ENCODE measurements around the gene MSI2. TPM values are rescaled to one million over a fixed set of nuclear protein-coding genes. Genes with fewer than 3 reads are reported as not detected.
A peak's percentile ranks its signal among the peaks of the same experiment; 100 is the strongest.

The MSI2 gene
- total RNA-seq, 2 experiments from 2014 or later: 117 to 120 TPM

GRCh38 chr17:57484826-57485565 lies 228.7 kb downstream of the MSI2 start:
- ATAC-seq (peak; percentile 20), DNase-seq (no peak)
- Mint-ChIP-seq H3K9me3 (ENCODE audit: low read depth) (no peaks in the 10 kb centered on the region), H3K4me3 (no peak overlapping the region), H3K27me3 (no peaks in the 10 kb centered on the region), H3K27ac (no peak overlapping the region), H3K36me3 (peaks cover 5% of the 10 kb centered on the region), H3K4me1 (peaks cover 45% of the 10 kb centered on the region)
- CTCF ChIA-PET: interaction anchor here (1.3 kb wide), 1 partner anchor 13 kb away, joined by 3 read pairs; no protein-coding TSS in a partner anchor

GRCh38 chr17:57485566-57485865 lies 229.2 kb downstream of the MSI2 start:
- Mint-ChIP-seq H3K4me1 (peaks cover 42% of the 10 kb centered on the region), H3K9me3 (ENCODE audit: low read depth) (no peaks in the 10 kb centered on the region), H3K27me3 (no peaks in the 10 kb centered on the region), H3K36me3 (peaks cover 5% of the 10 kb centered on the region), H3K27ac (no peak overlapping the region), H3K4me3 (no peak overlapping the region)
- CTCF ChIA-PET: interaction anchor here (1.3 kb wide), 1 partner anchor 12 kb away, joined by 3 read pairs; no protein-coding TSS in a partner anchor
- no peak for ATAC-seq
- DNase-seq: no peak

GRCh38 chr17:57485916-57486881 lies 229.9 kb downstream of the MSI2 start:
- Mint-ChIP-seq H3K27ac (no peak overlapping the region), H3K36me3 (peaks cover 5% of the 10 kb centered on the region), H3K9me3 (ENCODE audit: low read depth) (no peaks in the 10 kb centered on the region), H3K4me1 (peaks cover 35% of the 10 kb centered on the region), H3K4me3 (no peak overlapping the region), H3K27me3 (no peaks in the 10 kb centered on the region)
- DNase-seq: no peak
- CTCF ChIA-PET: interaction anchor here (0.9 to 1.3 kb wide), 3 partner anchors 8 to 12 kb away, joined by 3 to 5 read pairs (median 3); no protein-coding TSS in a partner anchor
- ATAC-seq: no peak

GRCh38 chr17:57486882-57487301 lies 230.6 kb downstream of the MSI2 start:
- no peak overlapping the region for H3K27ac Mint-ChIP-seq
- no peak overlapping the region for H3K4me3 Mint-ChIP-seq
- CTCF ChIA-PET: interaction anchor here (0.9 to 1.0 kb wide), 2 partner anchors 9 to 10 kb away, joined by 3 to 5 read pairs; no protein-coding TSS in a partner anchor

GRCh38 chr17:57487573-57487972 lies 231.2 kb downstream of the MSI2 start:
- Mint-ChIP-seq H3K27me3 (no peaks in the 10 kb centered on the region), H3K9me3 (ENCODE audit: low read depth) (no peaks in the 10 kb centered on the region), H3K36me3 (peaks cover 2% of the 10 kb centered on the region), H3K27ac (no peak overlapping the region), H3K4me1 (peaks cover 26% of the 10 kb centered on the region), H3K4me3 (no peak overlapping the region)
- DNase-seq: no peak
- no peak for ATAC-seq
- CTCF ChIA-PET: no interaction called here

More at GRCh38 chr17:57486882-57487301, 230.6 kb downstream of the MSI2 start:
- Mint-ChIP-seq H3K27me3 (no peaks in the 10 kb centered on the region), H3K9me3 (ENCODE audit: low read depth) (no peaks in the 10 kb centered on the region), H3K4me1 (peaks cover 30% of the 10 kb centered on the region), H3K36me3 (peaks cover 4% of the 10 kb centered on the region)
- ATAC-seq (no peak), DNase-seq (no peak)

- DNase-seq: no peak
- peaks cover 23% of the 10 kb centered on the region for H3K4me1 Mint-ChIP-seq
- H3K9me3 Mint-ChIP-seq (ENCODE audit: low read depth): no peaks in the 10 kb centered on the region
- no peak for ATAC-seq
- CTCF ChIA-PET: no interaction called here
- H3K4me3 Mint-ChIP-seq: no peak overlapping the region
- H3K36me3 Mint-ChIP-seq: peaks cover 2% of the 10 kb centered on the region
- no peaks in the 10 kb centered on the region for H3K27me3 Mint-ChIP-seq
- H3K27ac Mint-ChIP-seq: no peak overlapping the region
Measured at GRCh38 chr17:57488856-57489255, 232.5 kb downstream of the MSI2 start.

- Mint-ChIP-seq H3K27ac (no peak overlapping the region), H3K4me1 (peaks cover 22% of the 10 kb centered on the region), H3K9me3 (ENCODE audit: low read depth) (no peaks in the 10 kb centered on the region), H3K4me3 (no peak overlapping the region), H3K36me3 (peaks cover 2% of the 10 kb centered on the region), H3K27me3 (no peaks in the 10 kb centered on the region)
- CTCF ChIA-PET: interaction anchor here (1.2 kb wide), 1 partner anchor 11 kb away, joined by 3 read pairs; no protein-coding TSS in a partner anchor
- ATAC-seq (no peak), DNase-seq (no peak)
Measured at GRCh38 chr17:57489321-57489720, 233.0 kb downstream of the MSI2 start.

- Mint-ChIP-seq H3K4me1 (peaks cover 12% of the 10 kb centered on the region), H3K27me3 (no peaks in the 10 kb centered on the region), H3K27ac (no peak overlapping the region), H3K9me3 (ENCODE audit: low read depth) (no peaks in the 10 kb centered on the region), H3K4me3 (no peak overlapping the region), H3K36me3 (peaks cover 2% of the 10 kb centered on the region)
- ATAC-seq: no peak
- CTCF ChIA-PET: interaction anchor here (0.6 to 1.2 kb wide), 2 partner anchors 11 to 394 kb away, joined by 3 to 4 read pairs; no protein-coding TSS in a partner anchor
- DNase-seq: no peak
Measured at GRCh38 chr17:57490111-57490845, 234.0 kb downstream of the MSI2 start.

GRCh38 chr17:57490890-57491289 lies 234.6 kb downstream of the MSI2 start:
- Mint-ChIP-seq H3K9me3 (ENCODE audit: low read depth) (no peaks in the 10 kb centered on the region), H3K36me3 (peaks cover 2% of the 10 kb centered on the region), H3K27me3 (no peaks in the 10 kb centered on the region), H3K27ac (no peak overlapping the region), H3K4me3 (no peak overlapping the region), H3K4me1 (peaks cover 7% of the 10 kb centered on the region)
- DNase-seq (no peak), ATAC-seq (no peak)
- CTCF ChIA-PET: no interaction called here

GRCh38 chr17:57493171-57493570 lies 236.8 kb downstream of the MSI2 start:
- Mint-ChIP-seq H3K4me1 (no peaks in the 10 kb centered on the region), H3K4me3 (no peak overlapping the region), H3K27ac (no peak overlapping the region), H3K36me3 (no peaks in the 10 kb centered on the region), H3K9me3 (ENCODE audit: low read depth) (no peaks in the 10 kb centered on the region), H3K27me3 (no peaks in the 10 kb centered on the region)
- CTCF ChIA-PET: no interaction called here
- ATAC-seq (no peak), DNase-seq (no peak)

GRCh38 chr17:57493625-57494024 lies 237.3 kb downstream of the MSI2 start:
- H3K27me3 Mint-ChIP-seq: no peaks in the 10 kb centered on the region
- DNase-seq (no peak), ATAC-seq (no peak)
- H3K36me3 Mint-ChIP-seq: no peaks in the 10 kb centered on the region
- H3K27ac Mint-ChIP-seq: no peak overlapping the region
- no peaks in the 10 kb centered on the region for H3K9me3 Mint-ChIP-seq (ENCODE audit: low read depth)
- CTCF ChIA-PET: no interaction called here
- no peaks in the 10 kb centered on the region for H3K4me1 Mint-ChIP-seq
- H3K4me3 Mint-ChIP-seq: no peak overlapping the region

- no peak for DNase-seq
- Mint-ChIP-seq H3K4me1 (peaks cover under 1% of the 10 kb centered on the region), H3K27ac (no peak overlapping the region), H3K4me3 (no peak overlapping the region), H3K27me3 (no peaks in the 10 kb centered on the region), H3K36me3 (no peaks in the 10 kb centered on the region), H3K9me3 (ENCODE audit: low read depth) (no peaks in the 10 kb centered on the region)
- CTCF ChIA-PET: no interaction called here
- ATAC-seq: no peak
Measured at GRCh38 chr17:57494443-57494842, 238.1 kb downstream of the MSI2 start.

GRCh38 chr17:57495771-57496170 lies 239.4 kb downstream of the MSI2 start:
- CTCF ChIA-PET: no interaction called here
- ATAC-seq: no peak
- H3K4me1 Mint-ChIP-seq: peaks cover 4% of the 10 kb centered on the region

More at GRCh38 chr17:57495771-57496170, 239.4 kb downstream of the MSI2 start:
- no peak overlapping the region for H3K27ac Mint-ChIP-seq
- no peaks in the 10 kb centered on the region for H3K36me3 Mint-ChIP-seq
- no peak overlapping the region for H3K4me3 Mint-ChIP-seq
- no peaks in the 10 kb centered on the region for H3K27me3 Mint-ChIP-seq
- H3K9me3 Mint-ChIP-seq (ENCODE audit: low read depth): no peaks in the 10 kb centered on the region
- DNase-seq: no peak

All from activated CD8-positive, alpha-beta memory T cell treated with anti-CD3 and anti-CD28 coated beads, Interleukin-2, amount 10 ng/mL, durations not matched to agents 7 days and 5 days (primary cell).